ENCODE data around the gene ETV1. TPM values are rescaled to one million over a fixed set of nuclear protein-coding genes. Genes with fewer than 3 reads are reported as not detected.

The ETV1 gene
- total RNA-seq: 10 to 100 TPM in 2 of 4 donors, 1 to 10 TPM in 2; 4.2 to 11.5 (median 7.3) TPM

- TF ChIP-seq CTCF (IDR thresholded peaks at IDR 0.05) (peak in 2 of 4 experiments; percentile 33 to 43), POLR2A (IDR thresholded peaks at IDR 0.05) (peak in 1 of 2 donors; percentile 1), EP300 (IDR thresholded peaks at IDR 0.05) (no peak), POLR2AphosphoS5 (IDR thresholded peaks at IDR 0.05) (no peak)
- H3K36me3 ChIP-seq: no peaks in the 10 kb centered on the region
- H3K27me3 ChIP-seq: no peaks in the 10 kb centered on the region
- peak within 1 kb of the TSS; percentile 86 to 89 (median 88) for H3K27ac ChIP-seq
- peak; percentile 14 for ATAC-seq
- peaks cover 0 to 17% (median 0%) of the 10 kb centered on the region in 3 donors for H3K4me1 ChIP-seq
- WGBS, 2 donors (ENCODE audit: low coverage in 1 of 2): 0% methylated on average over 10 to 22 of the region's 38 CpGs
- H3K4me3 ChIP-seq: peak within 1 kb of the TSS; percentile 69 to 90
- H3K9me3 ChIP-seq: no peaks in the 10 kb centered on the region
Measured at GRCh38 chr7:13989126-13989948, at the start of gene ETV1. Gene ETV1 (minus strand): TSS chr7:13989666. CDS start chr7:13989052, 614 bp downstream.

- TF ChIP-seq POLR2AphosphoS5 (IDR thresholded peaks at IDR 0.05): no peak
- TF ChIP-seq EP300 (IDR thresholded peaks at IDR 0.05): no peak
- TF ChIP-seq POLR2A (IDR thresholded peaks at IDR 0.05): no peak
- no peak for TF ChIP-seq CTCF (IDR thresholded peaks at IDR 0.05)
- WGBS, 2 donors (ENCODE audit: low coverage in 1 of 2): 88 to 90% methylated on average over 2 of the region's 2 CpGs
- Histone ChIP-seq H3K27me3 (no peaks in the 10 kb centered on the region), H3K36me3 (no peaks in the 10 kb centered on the region), H3K27ac (no peak overlapping the region), H3K4me1 (no peaks in the 10 kb centered on the region), H3K4me3 (no peak overlapping the region), H3K9me3 (no peaks in the 10 kb centered on the region)
- no peak for ATAC-seq
Measured at GRCh38 chr7:14024406-14024805, 34.9 kb upstream of the ETV1 start.

- H3K9me3 ChIP-seq: no peaks in the 10 kb centered on the region
- no peaks in the 10 kb centered on the region for H3K4me1 ChIP-seq
- H3K27ac ChIP-seq: no peak overlapping the region
- TF ChIP-seq POLR2AphosphoS5 (IDR thresholded peaks at IDR 0.05) (no peak), EP300 (IDR thresholded peaks at IDR 0.05) (no peak), POLR2A (IDR thresholded peaks at IDR 0.05) (no peak), CTCF (IDR thresholded peaks at IDR 0.05) (no peak)
- ATAC-seq: no peak
- whole genome bisulfite sequencing, 2 donors (ENCODE audit: low coverage in 1 of 2): 86 to 90% methylated on average over 2 of the region's 2 CpGs
- no peaks in the 10 kb centered on the region for H3K27me3 ChIP-seq
- no peaks in the 10 kb centered on the region for H3K36me3 ChIP-seq
- no peak overlapping the region for H3K4me3 ChIP-seq
Measured at GRCh38 chr7:14023838-14024237, 34.4 kb upstream of the ETV1 start.

GRCh38 chr7:14023342-14023741 is 33.9 kb upstream of the ETV1 start:
- H3K27ac ChIP-seq: no peak overlapping the region
- 95% methylated on average over 4 of the region's 4 CpGs for WGBS, 2 donors (ENCODE audit: low coverage in 1 of 2)
- no peaks in the 10 kb centered on the region for H3K36me3 ChIP-seq
- no peak overlapping the region for H3K4me3 ChIP-seq
- no peaks in the 10 kb centered on the region for H3K27me3 ChIP-seq
- ATAC-seq: no peak
- no peaks in the 10 kb centered on the region for H3K4me1 ChIP-seq
- H3K9me3 ChIP-seq: no peaks in the 10 kb centered on the region
- TF ChIP-seq POLR2A (IDR thresholded peaks at IDR 0.05) (no peak), CTCF (IDR thresholded peaks at IDR 0.05) (no peak), POLR2AphosphoS5 (IDR thresholded peaks at IDR 0.05) (no peak), EP300 (IDR thresholded peaks at IDR 0.05) (no peak)

GRCh38 chr7:14021069-14021468 is 31.6 kb upstream of the ETV1 start:
- H3K4me3 ChIP-seq: no peak overlapping the region
- no peak overlapping the region for H3K27ac ChIP-seq
- 81 to 93% methylated on average over 3 of the region's 3 CpGs for WGBS, 2 donors (ENCODE audit: low coverage in 1 of 2)
- H3K4me1 ChIP-seq: no peaks in the 10 kb centered on the region
- TF ChIP-seq EP300 (IDR thresholded peaks at IDR 0.05) (no peak), POLR2AphosphoS5 (IDR thresholded peaks at IDR 0.05) (no peak), CTCF (IDR thresholded peaks at IDR 0.05) (no peak), POLR2A (IDR thresholded peaks at IDR 0.05) (no peak)
- H3K36me3 ChIP-seq: no peaks in the 10 kb centered on the region
- H3K9me3 ChIP-seq: no peaks in the 10 kb centered on the region
- H3K27me3 ChIP-seq: no peaks in the 10 kb centered on the region
- ATAC-seq: no peak
